ENCODE results near the gene LIN7B.

DNA sequence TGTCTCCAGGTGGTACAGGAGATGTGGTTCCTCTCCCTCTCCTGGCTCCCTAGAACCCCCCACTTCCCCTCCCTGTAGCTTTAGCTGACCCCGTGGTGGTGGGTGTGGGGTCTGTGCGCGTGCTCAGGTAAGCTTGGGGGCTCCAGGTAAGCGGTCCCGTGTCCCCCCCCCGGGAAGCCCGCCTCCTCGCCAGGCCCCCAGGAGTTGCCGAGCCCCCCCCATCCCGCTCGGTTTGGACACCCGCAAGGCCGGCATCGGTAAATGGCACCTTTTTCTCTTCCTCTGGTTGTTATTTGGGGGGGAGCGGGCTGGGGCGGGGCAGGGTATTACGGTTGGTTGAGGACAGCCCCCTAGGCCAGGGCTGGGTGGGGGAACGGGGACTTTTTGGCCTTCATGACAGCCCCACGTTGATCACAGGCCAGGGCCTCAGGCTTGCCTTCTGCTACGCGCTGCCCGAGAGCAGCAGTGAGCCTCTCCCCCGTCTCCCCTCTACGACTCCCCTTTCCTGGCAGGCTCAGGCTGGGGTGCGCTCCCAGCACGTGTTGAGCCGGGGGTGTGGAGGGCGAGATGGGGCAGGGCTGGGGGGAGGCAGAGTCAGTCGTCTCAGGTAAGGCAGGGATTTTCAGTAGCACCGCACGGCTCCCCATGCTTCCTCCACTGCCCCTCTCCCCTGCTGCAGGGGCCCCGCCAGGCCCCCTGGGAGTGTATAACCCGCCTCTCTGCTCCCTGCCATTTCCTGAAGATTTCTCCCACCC, 10.7 kb upstream of the LIN7B start:
- TF ChIP-seq CTCF (IDR thresholded peaks at IDR 0.05 in 4 of 5, conservative IDR thresholded peaks at IDR 0.05 in 1 of 5) (no peak), POLR2A (IDR thresholded peaks at IDR 0.05) (no peak)
